LoVo (cell line): Measurements from ENCODE around the gene MSRB1.

ENCODE experiments used
- DNase-seq: peaks from one replicate; pipeline ENCODE4 v3.0.0-alpha.2; 2016; ENCODE audit warnings: low spot score

The MSRB1 gene

GRCh38 chr16:1895949-1896675, 46.9 kb downstream of the MSRB1 start:
- DNase-seq: no peak

DNA sequence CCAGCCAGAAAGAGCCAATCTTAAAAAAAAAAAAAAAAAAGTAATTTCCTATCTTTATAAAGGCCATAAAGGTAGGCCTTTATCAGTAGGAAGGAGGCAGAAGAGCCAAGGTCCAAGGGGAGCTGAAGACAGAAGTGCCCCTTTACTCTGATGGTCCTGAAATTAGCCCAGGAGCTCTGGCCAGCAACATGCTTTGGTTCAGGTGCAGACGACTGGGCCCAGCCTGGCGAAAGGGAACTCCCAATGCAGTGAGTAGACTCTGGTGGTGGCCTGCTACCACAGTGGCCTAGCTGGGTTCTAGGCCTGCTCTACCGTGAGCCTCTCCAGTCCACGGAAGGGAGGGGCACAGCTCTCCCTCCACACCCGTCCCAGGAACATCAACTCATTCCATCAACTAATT, 47.9 kb downstream of the MSRB1 start:
- DNase-seq: no peak

DNA sequence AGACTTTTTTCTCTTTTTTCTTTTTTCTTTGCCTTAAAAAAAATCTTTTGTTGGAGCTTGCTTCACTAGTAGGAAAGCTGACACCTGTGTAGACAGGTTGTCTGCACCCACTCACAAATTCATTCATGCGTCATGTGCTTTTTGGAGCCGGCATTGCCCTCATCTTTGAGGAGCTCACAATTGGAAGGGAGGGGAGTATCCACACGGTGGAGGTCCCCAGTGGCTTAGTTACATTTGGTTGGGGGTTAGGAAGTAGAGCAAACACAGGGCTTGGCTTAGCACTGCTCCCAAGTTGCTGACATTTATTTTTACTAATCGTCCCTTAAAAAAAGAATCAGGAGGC, 52.3 kb downstream of the MSRB1 start:
- DNase-seq: no peak

DNA sequence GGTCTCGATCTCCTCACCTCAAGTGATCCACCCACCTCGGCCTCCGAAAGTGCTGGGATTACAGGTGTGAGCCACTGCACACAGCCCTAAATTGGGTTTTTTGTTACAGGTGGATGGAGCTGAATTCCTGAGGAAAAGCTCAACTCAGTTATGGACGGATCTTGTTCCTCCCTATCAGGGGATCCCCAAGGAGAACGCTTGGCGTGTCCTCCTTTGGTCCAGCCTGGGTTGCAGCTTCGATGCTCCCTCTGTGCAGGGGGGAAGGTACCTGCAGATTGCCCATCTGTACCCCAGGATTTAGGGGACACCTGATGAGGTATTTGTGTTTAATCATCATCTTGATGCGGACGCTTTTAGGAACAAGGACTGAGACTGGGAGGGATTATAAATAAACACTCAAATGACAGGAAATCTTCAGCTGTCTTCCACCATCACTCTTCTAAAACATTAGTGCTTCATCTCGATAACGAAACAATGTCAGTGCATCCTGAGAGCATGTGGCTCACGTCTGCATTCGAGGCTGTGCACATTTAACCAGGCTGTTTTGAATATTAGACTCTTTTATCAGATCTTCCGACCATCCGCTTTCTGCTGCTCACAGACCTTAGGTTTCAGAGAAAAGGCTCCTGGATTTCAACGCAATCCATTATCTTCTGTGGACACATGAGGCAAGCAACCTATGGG, 52.8 kb downstream of the MSRB1 start:
- DNase-seq: no peak
